ENCODE results near the gene MCOLN1. TPM values are rescaled to one million over a fixed set of nuclear protein-coding genes. Genes with fewer than 3 reads are reported as not detected.

MCOLN1 gene
- 2.4 and 6.5 TPM in 2 replicates for total RNA-seq

DNA sequence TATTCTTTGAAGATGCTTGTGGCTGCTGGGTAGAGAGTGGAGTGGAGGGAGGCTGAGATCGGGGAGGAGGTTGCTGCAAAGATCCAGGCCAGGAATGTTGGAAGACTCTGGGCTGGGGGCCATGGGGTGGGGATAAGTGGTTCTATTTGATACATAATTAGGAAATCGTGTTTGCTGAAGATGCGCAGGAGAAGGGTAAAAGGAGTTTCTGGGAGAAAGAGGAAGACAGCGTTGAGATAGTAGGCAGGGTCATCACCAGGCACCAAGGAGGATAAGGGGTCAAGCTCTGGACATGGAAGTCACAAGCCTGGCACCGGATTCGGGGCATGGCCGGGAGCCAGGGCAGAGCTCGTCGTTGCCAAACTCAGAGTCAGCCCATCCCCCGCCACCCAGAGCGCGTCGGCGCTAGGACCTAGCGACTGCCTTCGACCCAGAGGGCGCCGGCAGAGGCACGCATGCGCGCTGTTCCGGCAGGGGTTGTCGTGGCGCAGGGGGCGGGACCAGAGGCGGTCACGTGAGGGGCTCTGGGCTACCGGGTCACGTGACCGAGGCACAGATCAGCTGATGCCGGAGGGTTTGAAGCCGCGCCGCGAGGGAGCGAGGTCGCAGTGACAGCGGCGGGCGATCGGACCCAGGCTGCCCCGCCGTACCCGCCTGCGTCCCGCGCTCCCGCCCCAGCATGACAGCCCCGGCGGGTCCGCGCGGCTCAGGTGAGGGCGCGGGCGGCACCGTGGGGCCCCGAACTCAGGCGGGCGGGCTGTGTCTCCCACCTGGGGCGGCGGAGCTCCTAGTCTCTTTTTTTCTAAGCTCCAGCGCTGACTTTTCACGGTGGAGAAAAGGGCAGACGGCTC, at the start of gene MCOLN1:
MCOLN1 (plus strand) TSS at position 553 of the 851 bp plus-strand sequence; CDS start at position 680, 127 bp downstream.

DNA sequence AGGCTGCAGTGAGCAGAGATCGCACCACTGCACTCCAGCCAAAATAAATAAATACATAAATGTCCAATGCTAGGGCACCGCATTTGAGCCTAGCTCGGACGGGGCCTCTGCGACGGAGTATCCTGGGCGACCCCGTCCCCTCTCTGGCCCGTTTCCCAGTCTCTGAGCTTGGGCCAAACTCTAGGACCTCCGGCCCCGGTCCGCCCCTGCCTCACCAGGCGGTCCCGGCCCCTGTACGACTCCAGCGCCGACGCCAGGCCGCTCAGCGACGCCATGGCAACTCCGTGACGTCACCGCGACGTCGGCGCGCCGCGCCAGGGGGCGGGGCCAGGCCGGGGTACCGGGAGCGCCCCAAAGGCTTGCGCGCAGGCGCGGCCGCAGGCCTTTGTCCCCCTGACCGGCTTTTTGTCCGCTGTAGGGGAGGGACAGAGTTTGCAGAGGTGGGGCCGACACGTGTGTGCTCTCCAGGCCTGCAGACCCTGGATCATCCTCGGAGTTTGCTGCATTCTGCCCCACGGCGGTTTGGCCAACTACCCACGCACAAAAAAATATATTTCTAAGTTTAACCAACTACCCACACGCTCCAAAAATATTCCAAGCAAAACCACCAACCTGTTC, 33.6 kb upstream of the MCOLN1 start, which contains the start of gene PEX11G:
PEX11G (minus strand) TSS at position 300 of the 618 bp plus-strand sequence; CDS start at position 275, 25 bp downstream.

DNA sequence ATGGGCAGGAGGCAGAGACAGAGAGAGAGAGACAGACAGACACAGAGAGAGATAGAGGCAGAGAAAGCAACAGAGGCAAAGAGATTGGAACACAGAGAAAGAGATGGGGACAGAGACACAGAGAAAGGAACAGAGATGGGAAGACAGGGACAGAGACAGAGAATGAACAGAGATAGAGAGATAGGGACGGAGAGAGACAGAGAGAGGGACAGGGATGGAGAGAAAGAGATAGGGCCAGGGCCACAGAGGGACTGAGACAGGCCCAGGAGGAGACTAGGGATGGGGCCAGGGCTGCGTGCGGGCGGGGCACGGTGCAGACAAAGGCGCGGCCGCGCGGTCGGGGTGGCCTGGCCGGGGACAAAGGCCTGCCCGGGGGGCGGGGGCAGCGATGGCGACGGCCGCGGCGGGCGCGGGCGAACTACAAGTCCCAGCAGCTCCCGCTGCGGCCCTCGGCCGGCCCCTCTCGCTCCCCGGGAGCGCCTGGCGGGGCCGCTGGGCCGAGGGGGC, 6.7 kb upstream of the MCOLN1 start, which contains the start of gene ZNF358:
ZNF358 (plus strand) TSS at position 459 of the 507 bp plus-strand sequence. CDS start 3,140 bp downstream, outside the sequence.

DNA sequence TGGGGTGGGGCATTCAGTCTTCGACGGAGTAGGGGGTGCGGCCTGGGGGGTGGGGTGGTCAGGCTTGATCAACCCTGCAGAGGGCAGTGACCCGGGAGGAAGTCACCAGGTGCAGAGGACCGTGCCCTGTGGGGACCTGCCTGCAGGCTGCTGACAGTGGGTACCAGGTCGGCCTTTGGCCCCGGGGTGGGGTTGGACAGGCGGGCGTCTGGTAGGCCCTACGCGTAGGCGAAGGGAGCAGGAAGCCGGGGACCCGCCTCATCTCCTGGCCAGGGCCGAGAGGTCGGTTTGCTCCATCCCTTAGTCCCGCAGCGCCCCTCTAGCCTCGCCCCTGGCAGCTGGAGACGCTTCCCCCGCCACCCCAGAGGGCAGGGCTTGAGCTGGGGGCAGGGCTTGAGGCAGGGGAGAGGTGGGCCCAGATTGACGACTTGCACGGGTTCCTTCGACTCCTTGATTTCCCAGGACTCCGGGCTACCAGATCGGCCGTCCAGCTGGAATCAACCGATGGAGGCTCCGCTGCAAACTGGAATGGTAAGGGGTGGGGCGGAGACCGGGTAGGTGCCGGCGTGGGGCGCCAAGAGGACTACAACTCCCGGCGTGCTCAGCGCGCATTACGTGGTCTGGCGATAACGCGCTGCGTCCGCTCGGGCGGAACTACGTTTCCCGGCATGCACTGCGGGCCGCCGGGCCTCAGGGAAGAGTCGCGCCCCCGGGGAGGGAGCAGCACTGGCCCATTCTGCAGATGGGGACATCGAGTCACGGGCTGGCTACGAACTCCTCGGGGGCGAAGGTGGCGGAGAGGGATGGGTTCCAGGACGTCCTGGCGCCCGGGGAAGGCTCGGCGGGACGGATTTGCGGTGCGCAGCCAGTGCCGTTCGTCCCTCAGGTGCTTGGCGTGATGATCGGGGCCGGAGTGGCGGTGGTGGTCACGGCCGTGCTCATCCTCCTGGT, 12.9 kb downstream of the MCOLN1 start, which contains the start of gene PNPLA6:
PNPLA6 (plus strand) TSS at position 671 of the 951 bp plus-strand sequence; CDS start at position 743, 72 bp downstream.

Other genes with a start within 250 kb of the MCOLN1 start
- gene INSR, start 228.2 kb upstream of the MCOLN1 start, total RNA-seq: 6.5 and 29.2 TPM in 2 replicates
- gene ARHGEF18, start 173.7 kb upstream of the MCOLN1 start, total RNA-seq: 58.1 and 102 TPM in 2 replicates
- gene PEX11G, start 33.6 kb upstream of the MCOLN1 start, total RNA-seq: 1.6 and 3.1 TPM in 2 replicates
- 3.1 and 23.8 TPM in 2 replicates for gene ZNF358, start 6.5 kb upstream of the MCOLN1 start, total RNA-seq
- gene PNPLA6, start 13.1 kb downstream of the MCOLN1 start, total RNA-seq: 51.6 and 92.0 TPM in 2 replicates
- 4.4 and 11.6 TPM in 2 replicates for gene CAMSAP3, start 73.2 kb downstream of the MCOLN1 start, total RNA-seq
- 31.8 and 44.7 TPM in 2 replicates for gene XAB2, start 106.9 kb downstream of the MCOLN1 start, total RNA-seq
- 5.6 and 7.9 TPM in 2 replicates for gene PET100, start 107.2 kb downstream of the MCOLN1 start, total RNA-seq
- gene PCP2, start 111.1 kb downstream of the MCOLN1 start, total RNA-seq: not detected in 2 replicates
- 49.9 and 113 TPM in 2 replicates for gene STXBP2, start 114.5 kb downstream of the MCOLN1 start, total RNA-seq
- gene RETN, start 146.4 kb downstream of the MCOLN1 start, total RNA-seq: not detected in 2 replicates
- under 0.01 TPM in 1 of 2 replicates, not detected in the other for gene MCEMP1, start 154.5 kb downstream of the MCOLN1 start, total RNA-seq
- 41.7 and 57.2 TPM in 2 replicates for gene TRAPPC5, start 158.2 kb downstream of the MCOLN1 start, total RNA-seq
- not detected in 2 replicates for gene FCER2, start 179.5 kb downstream of the MCOLN1 start, total RNA-seq
- not detected in 2 replicates for gene CLEC4G, start 209.5 kb downstream of the MCOLN1 start, total RNA-seq
- not detected in 2 replicates for gene CD209, start 224.9 kb downstream of the MCOLN1 start, total RNA-seq
- not detected in 2 replicates for gene CLEC4M, start 240.6 kb downstream of the MCOLN1 start, total RNA-seq

Measured in nasal cavity respiratory epithelium epithelial cell of viscerocranial mucosa (primary cell).